ENCODE measurements around the gene ITGA11.

DNA sequence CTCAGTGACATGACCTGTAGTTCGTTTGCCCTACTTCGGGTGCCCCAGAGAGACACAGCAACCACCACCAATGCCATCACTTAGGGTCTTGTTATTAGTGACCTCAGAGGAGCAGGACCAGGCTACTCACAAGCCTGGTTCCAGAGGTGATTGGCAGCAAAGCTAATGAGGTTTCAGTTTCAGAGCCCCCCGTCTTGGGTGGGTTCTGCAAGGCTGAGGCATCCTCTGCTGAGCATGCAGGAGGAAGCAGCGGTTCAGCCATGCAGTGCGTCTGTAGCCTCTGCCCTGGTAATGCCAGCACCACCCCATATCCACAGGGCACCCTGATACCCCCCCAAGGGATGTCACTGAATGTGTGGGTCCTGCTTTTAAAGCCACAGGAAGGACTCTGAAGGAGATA, 39.0 kb upstream of the ITGA11 start:
- TF ChIP-seq, protein P1, sequence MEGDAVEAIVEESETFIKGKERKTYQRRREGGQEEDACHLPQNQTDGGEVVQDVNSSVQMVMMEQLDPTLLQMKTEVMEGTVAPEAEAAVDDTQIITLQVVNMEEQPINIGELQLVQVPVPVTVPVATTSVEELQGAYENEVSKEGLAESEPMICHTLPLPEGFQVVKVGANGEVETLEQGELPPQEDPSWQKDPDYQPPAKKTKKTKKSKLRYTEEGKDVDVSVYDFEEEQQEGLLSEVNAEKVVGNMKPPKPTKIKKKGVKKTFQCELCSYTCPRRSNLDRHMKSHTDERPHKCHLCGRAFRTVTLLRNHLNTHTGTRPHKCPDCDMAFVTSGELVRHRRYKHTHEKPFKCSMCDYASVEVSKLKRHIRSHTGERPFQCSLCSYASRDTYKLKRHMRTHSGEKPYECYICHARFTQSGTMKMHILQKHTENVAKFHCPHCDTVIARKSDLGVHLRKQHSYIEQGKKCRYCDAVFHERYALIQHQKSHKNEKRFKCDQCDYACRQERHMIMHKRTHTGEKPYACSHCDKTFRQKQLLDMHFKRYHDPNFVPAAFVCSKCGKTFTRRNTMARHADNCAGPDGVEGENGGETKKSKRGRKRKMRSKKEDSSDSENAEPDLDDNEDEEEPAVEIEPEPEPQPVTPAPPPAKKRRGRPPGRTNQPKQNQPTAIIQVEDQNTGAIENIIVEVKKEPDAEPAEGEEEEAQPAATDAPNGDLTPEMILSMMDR (conservative IDR thresholded peaks at IDR 0.05 in 1 of 2, IDR thresholded peaks at IDR 0.05 in 1 of 2; ENCODE audit: low read depth in 1 of 2, low read length in 2 of 2): no peak
- no peak for TF ChIP-seq EZH2 (IDR thresholded peaks at IDR 0.05; ENCODE audit: low read length, missing control alignments)

All from fibroblast of lung (primary cell).